OCI-M1 (cell line): ENCODE measurements around the gene NLRP9.

ENCODE experiments used
- DNase-seq: peaks from one replicate; lab custom pipeline; 2025; lab: John Stamatoyannopoulos, UW

The NLRP9 gene

DNA sequence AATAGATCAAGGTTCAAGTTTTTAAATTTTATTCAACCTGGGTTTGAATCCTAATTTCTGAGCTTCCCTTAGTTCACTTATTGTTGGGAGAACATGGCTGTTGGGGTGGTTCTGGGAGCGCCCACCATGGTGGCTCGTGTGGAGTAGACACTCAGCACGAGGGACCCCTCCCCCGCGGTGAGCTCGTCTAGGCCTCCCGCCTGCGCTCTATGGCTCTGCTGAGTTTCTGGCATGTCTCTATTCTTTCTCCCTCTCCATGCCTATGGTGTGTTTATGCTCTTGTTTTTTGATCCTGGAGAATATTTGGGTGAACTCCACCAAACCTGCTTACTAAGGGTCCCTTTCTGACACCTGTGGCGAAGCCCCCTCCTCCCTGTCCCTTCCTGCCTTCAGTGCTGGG is 64.7 kb downstream of the NLRP9 start:
- DNase-seq = peak; percentile 23

DNA sequence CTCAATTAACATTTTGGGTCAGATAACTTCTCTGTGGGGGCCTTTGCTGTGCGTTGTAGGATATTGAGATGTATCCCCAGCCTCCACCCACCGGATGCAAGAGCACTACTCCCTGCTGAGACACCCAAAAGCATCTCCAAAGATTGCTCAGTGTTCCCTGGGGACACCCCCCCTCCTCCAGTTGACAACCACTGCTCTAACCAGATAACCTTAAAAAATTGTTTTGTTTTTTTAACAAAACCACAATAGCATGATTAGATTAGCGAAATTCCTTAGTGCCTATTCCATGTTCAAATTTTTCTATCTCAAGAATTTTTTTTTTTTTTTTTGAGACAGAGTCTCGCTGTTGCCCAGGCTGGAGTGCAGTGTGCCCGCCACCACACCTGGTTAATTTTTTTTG is 65.8 kb downstream of the NLRP9 start:
- DNase-seq = peak; percentile 4

DNA sequence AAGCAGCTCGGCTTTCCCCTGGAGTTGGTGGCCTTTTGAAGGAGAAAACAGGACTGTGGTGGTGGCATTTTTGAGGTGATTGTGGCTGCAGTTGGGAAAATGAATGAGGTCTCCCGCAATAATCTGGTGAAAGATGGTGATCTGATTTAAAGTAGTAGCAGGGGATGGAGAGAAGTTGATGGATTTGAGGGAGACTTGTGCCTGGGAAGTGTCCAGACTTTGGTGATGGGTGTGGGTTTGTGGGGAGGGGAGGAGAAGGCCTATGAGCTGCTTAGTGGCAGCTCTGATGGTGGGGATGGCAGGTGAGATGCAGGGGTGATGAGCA is 67.2 kb downstream of the NLRP9 start:
- DNase-seq = no peak

DNA sequence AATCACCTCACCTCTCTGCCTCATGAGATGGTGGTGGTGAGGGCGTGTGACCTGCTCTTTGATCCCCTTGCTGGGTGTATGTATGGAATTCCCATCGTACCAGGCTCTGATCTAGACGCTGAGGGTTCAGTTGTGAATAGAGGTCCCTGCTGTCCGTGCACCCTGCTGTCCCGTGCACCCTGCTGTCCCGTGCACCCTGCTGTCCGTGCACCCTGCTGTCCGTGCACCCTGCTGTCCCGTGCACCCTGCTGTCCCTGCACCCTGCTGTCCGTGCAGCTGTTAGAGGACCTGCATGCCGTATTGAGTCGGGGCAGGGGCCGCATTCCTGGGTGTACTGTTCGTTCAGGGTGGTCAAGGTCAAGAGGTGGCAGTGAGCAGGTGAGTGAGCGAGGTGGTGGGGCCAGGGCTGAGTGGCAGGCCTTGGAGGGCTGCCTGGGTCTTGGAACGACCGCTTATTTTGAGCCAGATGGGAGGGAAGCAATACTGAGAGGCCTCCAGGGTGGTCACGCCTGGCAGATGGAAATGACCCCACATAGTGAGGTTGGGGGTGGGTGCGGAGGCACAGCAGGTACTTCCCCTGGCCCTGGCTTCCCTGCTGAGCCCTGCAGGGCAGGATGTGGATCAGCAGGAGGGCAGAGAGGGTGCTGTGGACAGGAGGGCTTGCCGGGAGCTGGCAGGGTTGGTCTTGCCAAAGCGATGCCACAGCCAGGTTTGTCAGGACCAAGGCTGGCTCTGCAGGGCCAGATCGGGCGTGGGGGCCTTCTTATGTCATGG is 67.7 kb downstream of the NLRP9 start:
- no peak for DNase-seq

DNA sequence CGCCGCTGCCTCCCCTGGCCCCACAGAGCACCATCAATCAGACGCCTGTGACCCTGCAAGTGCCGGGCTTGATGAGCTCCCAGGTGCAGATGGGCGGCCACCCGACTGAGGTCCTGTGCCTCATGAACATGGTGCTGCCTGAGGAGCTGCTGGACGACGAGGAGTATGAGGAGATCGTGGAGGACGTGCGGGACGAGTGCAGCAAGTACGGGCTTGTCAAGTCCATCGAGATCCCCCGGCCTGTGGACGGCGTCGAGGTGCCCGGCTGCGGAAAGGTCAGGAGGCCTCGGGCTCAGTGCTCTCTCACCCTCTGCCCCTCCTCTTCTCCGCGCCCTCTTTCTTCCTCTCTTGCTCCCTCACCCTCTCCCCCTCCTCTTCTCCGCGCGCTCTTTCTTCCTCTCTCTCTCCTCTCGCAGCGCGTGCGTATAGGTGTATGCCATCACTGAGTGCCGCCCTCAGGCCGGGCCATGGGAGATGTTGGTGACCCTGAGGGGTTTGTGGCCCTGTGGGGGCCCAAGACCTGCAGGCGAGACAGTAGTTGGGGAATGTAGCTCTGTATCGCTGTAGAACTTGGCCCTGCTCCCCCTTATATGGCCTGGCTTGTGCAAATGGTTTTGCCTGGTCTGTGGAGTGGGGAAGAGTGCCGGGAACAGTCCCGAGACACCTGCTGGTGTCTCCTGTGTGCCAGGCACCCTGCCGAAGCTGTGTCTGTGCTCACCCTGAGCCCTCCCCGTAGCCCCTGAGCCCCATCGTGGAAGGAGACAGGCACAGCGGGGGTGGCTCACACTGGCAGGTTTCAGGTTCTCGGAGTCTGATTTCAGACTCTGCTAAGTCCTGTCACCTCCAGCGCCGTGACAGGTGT is 68.6 kb downstream of the NLRP9 start:
- DNase-seq = no peak

- DNase-seq = no peak
Measured at GRCh38 chr19:55668603-55669348, 69.4 kb downstream of the NLRP9 start.

DNA sequence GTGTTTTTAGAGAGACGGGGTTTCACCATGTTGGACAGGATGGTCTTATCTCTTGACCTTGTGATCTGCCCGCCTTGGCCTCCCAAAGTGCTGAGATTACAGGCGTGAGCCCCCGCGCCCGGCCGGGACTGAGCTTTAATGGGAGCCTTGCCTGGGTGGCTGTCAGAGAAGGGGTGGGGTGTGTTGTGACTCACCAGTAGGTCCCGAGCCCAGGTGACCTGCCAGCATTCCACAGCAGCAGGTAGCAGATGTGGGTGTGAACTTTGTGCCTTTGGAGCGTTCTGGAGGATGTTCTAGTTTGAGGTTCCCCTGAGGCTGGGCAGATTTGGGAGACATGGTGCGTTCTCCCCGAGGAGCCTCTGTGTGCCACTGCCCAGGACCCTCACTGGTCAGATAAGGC is 70.2 kb downstream of the NLRP9 start:
- DNase-seq = no peak

DNA sequence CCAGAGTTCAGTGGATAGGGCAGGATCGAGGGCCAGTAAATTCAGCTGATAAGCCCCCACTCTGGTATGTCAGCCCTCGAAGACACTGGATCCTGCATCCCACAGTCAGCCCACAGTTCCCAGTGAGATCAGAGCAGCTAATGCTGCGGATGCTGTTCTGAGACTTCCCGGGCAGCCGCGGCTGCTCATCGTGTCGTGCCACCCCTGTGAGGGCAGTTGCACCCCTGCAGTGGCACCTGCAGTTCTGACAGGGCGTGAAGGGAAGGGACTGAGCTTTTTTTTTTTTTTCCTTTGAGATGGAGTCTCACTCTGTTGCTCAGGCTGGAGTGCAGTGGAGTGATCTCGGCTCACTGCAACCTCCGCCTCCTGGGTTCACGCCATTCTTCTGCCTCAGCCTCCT is 70.7 kb downstream of the NLRP9 start:
- DNase-seq = no peak

DNA sequence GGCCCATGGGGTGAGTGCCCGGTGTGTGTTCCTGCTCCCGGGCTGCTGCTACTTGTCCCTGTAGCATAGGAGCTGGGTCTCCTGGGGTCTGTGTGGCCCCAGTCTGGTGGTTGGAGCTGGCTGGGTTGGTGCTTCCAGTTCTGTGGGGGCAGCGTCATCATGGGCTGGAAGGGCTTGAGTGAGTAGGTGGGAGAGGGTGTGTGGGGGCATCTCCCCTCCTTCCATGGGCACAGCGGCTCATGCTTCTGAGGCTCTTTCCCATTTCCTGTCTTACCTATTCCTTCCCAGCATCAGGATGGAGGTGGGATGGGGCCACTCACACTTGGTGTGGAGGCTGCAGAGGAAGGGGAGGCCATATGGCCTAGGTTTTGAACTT is 71.2 kb downstream of the NLRP9 start:
- no peak for DNase-seq

DNA sequence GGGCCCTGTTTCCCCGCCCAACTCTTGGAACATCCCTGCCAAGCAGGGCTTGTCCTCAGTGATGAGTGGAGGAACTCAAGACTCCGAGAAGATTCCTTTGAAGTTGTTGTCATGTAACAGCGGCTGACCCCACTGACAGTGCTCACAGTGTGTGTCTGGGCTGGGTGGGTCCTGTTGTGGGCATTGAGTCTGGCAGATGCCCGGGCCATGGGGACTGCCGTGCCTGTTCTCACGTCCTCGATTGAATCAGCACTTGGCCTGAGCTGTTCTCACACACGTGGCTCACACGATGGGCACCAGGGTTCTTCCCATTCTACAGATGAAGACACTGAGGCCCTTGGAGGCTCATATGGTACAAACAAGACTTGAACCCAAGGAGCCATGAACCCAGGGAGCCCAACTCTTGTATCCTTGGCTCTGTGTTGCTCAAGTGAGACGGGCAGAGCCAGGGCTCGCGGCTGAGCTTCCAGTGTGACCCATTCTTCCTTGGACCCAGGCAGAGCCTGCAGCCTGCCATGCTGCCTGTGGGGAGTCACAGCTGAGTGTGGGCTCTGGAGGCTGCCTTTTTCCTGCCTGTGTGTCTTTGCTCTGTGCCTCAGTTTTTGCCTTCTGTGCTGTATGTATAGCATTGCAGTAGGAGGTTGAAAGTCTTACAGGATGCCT is 71.7 kb downstream of the NLRP9 start:
- DNase-seq = no peak

- no peak for DNase-seq
Measured at GRCh38 chr19:55663846-55664536, 74.2 kb downstream of the NLRP9 start.

DNA sequence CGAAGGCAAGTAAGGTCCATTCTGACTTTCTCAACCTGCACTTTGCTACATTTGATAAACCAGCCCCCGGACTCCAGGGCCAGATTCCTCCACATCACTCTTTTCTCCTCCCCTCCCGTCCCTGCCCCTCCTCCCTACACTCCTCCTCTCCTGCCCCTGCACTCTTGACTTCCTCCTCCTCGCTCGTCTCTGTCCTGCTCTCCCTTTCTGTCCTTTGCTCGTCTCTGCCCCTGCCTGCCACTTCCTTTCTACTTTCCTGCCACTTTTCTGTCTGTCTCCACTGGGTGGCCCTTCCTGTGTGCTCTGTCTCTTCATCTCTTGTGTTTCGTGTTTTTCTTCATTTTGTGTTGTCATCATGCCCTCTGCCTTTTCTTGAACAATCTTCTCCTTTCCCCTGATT is 76.4 kb downstream of the NLRP9 start:
- DNase-seq = no peak

DNA sequence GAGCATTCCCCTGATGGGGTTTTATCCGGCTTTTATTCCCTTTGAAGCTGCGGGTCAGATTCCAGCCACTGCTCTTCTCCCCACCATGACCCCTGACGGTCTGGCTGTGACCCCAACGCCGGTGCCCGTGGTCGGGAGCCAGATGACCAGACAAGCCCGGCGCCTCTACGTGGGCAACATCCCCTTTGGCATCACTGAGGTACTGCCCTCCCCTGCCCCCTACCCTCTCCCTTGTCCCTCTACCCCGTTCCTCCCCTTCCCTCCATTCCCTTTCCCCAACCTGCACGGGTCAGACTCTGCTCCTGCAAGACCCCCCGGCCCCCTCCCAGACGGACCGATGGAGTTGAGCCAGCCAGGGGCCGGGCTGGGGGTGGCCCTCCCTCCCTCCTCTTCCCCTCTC is 77.2 kb downstream of the NLRP9 start:
- no peak for DNase-seq

GRCh38 chr19:55660404-55660803 is 77.8 kb downstream of the NLRP9 start:
- DNase-seq = no peak

GRCh38 chr19:55659822-55660221 is 78.4 kb downstream of the NLRP9 start:
- no peak for DNase-seq

- DNase-seq = no peak
Measured at GRCh38 chr19:55658846-55659459, 79.2 kb downstream of the NLRP9 start.
